SK-N-SH (cell line): ENCODE data around the gene GANC. TPM values are rescaled to one million over a fixed set of nuclear protein-coding genes. Genes with fewer than 3 reads are reported as not detected.

Experiments used
- CTCF ChIA-PET: fragments of 300-600, 350-600 bp; formaldehyde crosslinking; extraction: SDS; loops from one replicate; lab custom pipeline; 2021; lab: Yijun Ruan, JAX
- POLR2A ChIA-PET: fragments of 350-600 bp; sonication (Branson Sonifier 250); formaldehyde crosslinking; extraction: SDS; loops from one replicate; lab custom pipeline; 2020; ENCODE audit warnings: antibody characterized with exemption, inconsistent platforms; lab: Yijun Ruan, JAX
- DNase-seq: peaks from one replicate; pipeline ENCODE4 v3.0.0; 2012
- H2AFZ ChIP-seq: fragments of 200-600 bp; sonication (generic); 2 replicates; pipeline ENCODE4 v1.8.1; 2016; ENCODE audit warnings: antibody characterized with exemption, mild to moderate bottlenecking, low read depth
- H3F3A ChIP-seq: fragments of 200-600 bp; sonication (generic); replicated peaks from 2 replicates; pipeline ENCODE3; 2016; ENCODE audit warnings: antibody characterized with exemption, mild to moderate bottlenecking; ENCODE audit not compliant: insufficient read depth
- H3K27ac ChIP-seq, 2 experiments: fragments of 200-500 bp in 1 of 2; fragments of 200-600 bp in 1 of 2; sonication (Bioruptor generic) in 1 of 2; sonication (generic), shearing (Covaris generic) in 1 of 2; 2 replicates each; pipeline versions ENCODE4 v1.5.1 to v1.6.1; 2014 to 2016; ENCODE audit warnings: low read depth in 2 of 2, inconsistent platforms in 1 of 2, low read length in 1 of 2, mild to moderate bottlenecking in 1 of 2, mixed read lengths in 1 of 2
- H3K27me3 ChIP-seq: fragments of 200-600 bp; sonication (generic), shearing (Covaris generic); 2 replicates; pipeline ENCODE4 v1.6.1; 2016; ENCODE audit warnings: mixed run types; ENCODE audit not compliant: insufficient read depth
- H3K36me3 ChIP-seq, 2 experiments: fragments of 200-500 bp in 1 of 2; fragments of 200-600 bp in 1 of 2; sonication (Bioruptor generic) in 1 of 2; sonication (generic) in 1 of 2; replicated peaks in 1 of 2; 2 replicates each; pipeline versions ENCODE3 to v1.5.1; 2014 to 2016; ENCODE audit warnings: low read length in 1 of 2, mild to moderate bottlenecking in 1 of 2; ENCODE audit not compliant: insufficient read depth in 2 of 2, control insufficient read depth in 1 of 2
- H3K4me1 ChIP-seq, 2 experiments: fragments of 200-500 bp in 1 of 2; fragments of 200-600 bp in 1 of 2; sonication (Bioruptor generic) in 1 of 2; sonication (generic), shearing (Covaris generic) in 1 of 2; 2 replicates each; pipeline versions ENCODE4 v1.5.1 to v1.6.1; 2014 to 2016; ENCODE audit warnings: low read depth in 1 of 2, low read length in 1 of 2, mixed run types in 1 of 2; ENCODE audit not compliant: insufficient read depth in 2 of 2, control insufficient read depth in 1 of 2
- H3K4me2 ChIP-seq: fragments of 200-600 bp; sonication (generic), shearing (Covaris generic); 2 replicates; pipeline ENCODE4 v1.6.1; 2017; ENCODE audit warnings: mixed run types
- H3K4me3 ChIP-seq, 2 experiments: fragments of 200-500 bp in 1 of 2; fragments of 200-600 bp in 1 of 2; sonication (Bioruptor generic) in 1 of 2; sonication (generic), shearing (Covaris generic) in 1 of 2; 2 replicates each; pipeline versions ENCODE4 v1.5.1 to v1.8.1; 2014 to 2016; ENCODE audit warnings: low read depth in 2 of 2, inconsistent platforms in 1 of 2, low read length in 1 of 2, mild to moderate bottlenecking in 1 of 2, mixed read lengths in 1 of 2, moderate library complexity in 1 of 2
- H3K79me2 ChIP-seq: fragments of 200-600 bp; sonication (generic); 2 replicates; pipeline ENCODE4 v1.8.1; 2017; ENCODE audit warnings: mild to moderate bottlenecking; ENCODE audit not compliant: insufficient read depth
- H3K9ac ChIP-seq: fragments of 200-600 bp; sonication (generic); 2 replicates; pipeline ENCODE4 v1.6.1; 2017; ENCODE audit warnings: mixed run types
- H3K9me2 ChIP-seq: fragments of 200-600 bp; sonication (generic); 2 replicates; pipeline ENCODE4 v1.6.1; 2017; ENCODE audit warnings: mixed run types
- H3K9me3 ChIP-seq: fragments of 200-600 bp; sonication (generic); 2 replicates; pipeline ENCODE4 v1.6.1; 2017; ENCODE audit warnings: mixed run types, mild to moderate bottlenecking, moderate library complexity
- H4K20me1 ChIP-seq: fragments of 200-600 bp; sonication (generic); 2 replicates; pipeline ENCODE4 v1.6.1; 2017; ENCODE audit warnings: mild to moderate bottlenecking, mixed run types; ENCODE audit not compliant: insufficient read depth
- EZH2phosphoT487 ChIP-seq: fragments of 200-600 bp; sonication (generic); IDR thresholded peaks from 2 replicates; pipeline ENCODE4 v1.6.1; 2017; ENCODE audit warnings: low read depth, mixed run types, mild to moderate bottlenecking, antibody characterized with exemption, moderate library complexity, borderline replicate concordance
- MEF2A ChIP-seq: IDR thresholded peaks from 2 replicates; pipeline ENCODE4 v1.4.0; 2012; ENCODE audit warnings: low read depth, borderline replicate concordance
- MXI1 ChIP-seq: IDR thresholded peaks from 2 replicates; pipeline ENCODE4 v1.6.1; 2012; ENCODE audit warnings: mild to moderate bottlenecking, low read depth, low read length, improper control_type of control experiment
- RCOR1 ChIP-seq: fragments of 150-350 bp; IDR thresholded peaks from 2 replicates; pipeline ENCODE4 v1.6.1; 2017; ENCODE audit warnings: antibody characterized with exemption, low read length
- REST ChIP-seq: IDR thresholded peaks from 2 replicates; pipeline ENCODE4 v1.6.1; 2012; ENCODE audit warnings: mild to moderate bottlenecking, low read depth, low read length, moderate library complexity
- RFX5 ChIP-seq: IDR thresholded peaks from 2 replicates; pipeline ENCODE4 v1.6.1; 2012; ENCODE audit warnings: mild to moderate bottlenecking, improper control_type of control experiment, low read length
- TCF12 ChIP-seq: IDR thresholded peaks from 2 replicates; pipeline ENCODE4 v1.4.0; 2012
- WGBS: methylation state at CpG from one replicate; pipeline ENCODE4 v1.1.6; 2017; ENCODE audit warnings: low lambda C conversion rate; 5-methylcytosine and 5-hydroxymethylcytosine counted together
- polyA plus RNA-seq, 3 experiments: library from polyadenylated mRNA; depleted of rRNA; stranded (reverse); fragments of >200 nt; gene quantifications; 2 replicates each; pipeline ENCODE4 v1.2.3, GENCODE V29; 2012
- TF ChIP-seq, protein P1 (sequence below): IDR thresholded peaks from 2 replicates; pipeline ENCODE4; 2012
- TF ChIP-seq, protein P2 (sequence below): IDR thresholded peaks from 2 replicates; pipeline ENCODE4 v1.4.0; 2012; ENCODE audit warnings: low read depth, borderline replicate concordance

The GANC gene
- polyA plus RNA-seq, 1 of the 3 experiments (the other 2 are of a cell fraction) = 6.8 TPM

GRCh38 chr15:42373274-42373673, 100.3 kb downstream of the GANC start:
- TF ChIP-seq RCOR1 (no peak), EZH2phosphoT487 (no peak), TCF12 (no peak)
- TF ChIP-seq, protein P1, sequence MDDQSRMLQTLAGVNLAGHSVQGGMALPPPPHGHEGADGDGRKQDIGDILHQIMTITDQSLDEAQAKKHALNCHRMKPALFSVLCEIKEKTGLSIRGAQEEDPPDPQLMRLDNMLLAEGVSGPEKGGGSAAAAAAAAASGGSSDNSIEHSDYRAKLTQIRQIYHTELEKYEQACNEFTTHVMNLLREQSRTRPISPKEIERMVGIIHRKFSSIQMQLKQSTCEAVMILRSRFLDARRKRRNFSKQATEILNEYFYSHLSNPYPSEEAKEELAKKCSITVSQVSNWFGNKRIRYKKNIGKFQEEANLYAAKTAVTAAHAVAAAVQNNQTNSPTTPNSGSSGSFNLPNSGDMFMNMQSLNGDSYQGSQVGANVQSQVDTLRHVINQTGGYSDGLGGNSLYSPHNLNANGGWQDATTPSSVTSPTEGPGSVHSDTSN = no peak
- TF ChIP-seq, all 33 proteins: peak for 0

GRCh38 chr15:42373936-42374335, 100.9 kb downstream of the GANC start:
- Histone ChIP-seq H4K20me1 (no peaks in the 10 kb centered on the region), H3K36me3 (no peaks in the 10 kb centered on the region), H3K9me3 (no peaks in the 10 kb centered on the region), H3K4me2 (no peak overlapping the region), H3K9ac (no peak overlapping the region), H3K4me3 (no peak overlapping the region), H3K27me3 (no peaks in the 10 kb centered on the region), H3K9me2 (no peaks in the 10 kb centered on the region), H3K27ac (no peak overlapping the region), H3K79me2 (no peaks in the 10 kb centered on the region), H3F3A (no peaks in the 10 kb centered on the region), H2AFZ (no peak overlapping the region), H3K4me1 (no peaks in the 10 kb centered on the region)
- no peak for DNase-seq
- CTCF ChIA-PET = interaction anchor here (1.8 kb wide), 1 partner anchor 11 kb away, joined by 5 read pairs; no protein-coding TSS in a partner anchor
- POLR2A ChIA-PET = no interaction called here
- no peak for TF ChIP-seq RFX5
- no peak for TF ChIP-seq MEF2A
- TF ChIP-seq MXI1 = no peak
- no peak for TF ChIP-seq REST
- TF ChIP-seq, protein P2, sequence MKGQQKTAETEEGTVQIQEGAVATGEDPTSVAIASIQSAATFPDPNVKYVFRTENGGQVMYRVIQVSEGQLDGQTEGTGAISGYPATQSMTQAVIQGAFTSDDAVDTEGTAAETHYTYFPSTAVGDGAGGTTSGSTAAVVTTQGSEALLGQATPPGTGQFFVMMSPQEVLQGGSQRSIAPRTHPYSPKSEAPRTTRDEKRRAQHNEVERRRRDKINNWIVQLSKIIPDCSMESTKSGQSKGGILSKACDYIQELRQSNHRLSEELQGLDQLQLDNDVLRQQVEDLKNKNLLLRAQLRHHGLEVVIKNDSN = no peak
- WGBS = 82% methylated on average over 4 of the region's 4 CpGs

More at GRCh38 chr15:42373274-42373673, 100.3 kb downstream of the GANC start:
- Histone ChIP-seq H3K4me2 (no peak overlapping the region), H3K27me3 (no peaks in the 10 kb centered on the region), H4K20me1 (no peaks in the 10 kb centered on the region), H3K9me2 (no peaks in the 10 kb centered on the region), H3K9ac (no peak overlapping the region), H3K4me3 (no peak overlapping the region), H2AFZ (no peak overlapping the region), H3K9me3 (no peaks in the 10 kb centered on the region), H3K27ac (no peak overlapping the region), H3F3A (no peaks in the 10 kb centered on the region), H3K4me1 (no peaks in the 10 kb centered on the region), H3K79me2 (no peaks in the 10 kb centered on the region), H3K36me3 (no peaks in the 10 kb centered on the region)
- 100% methylated on average over 1 of the region's 1 CpG for WGBS
- ChIA-PET POLR2A (no interaction called here), CTCF (interaction anchor here (1.1 to 1.8 kb wide), 2 partner anchors 11 to 12 kb away, joined by 5 to 6 read pairs; no protein-coding TSS in a partner anchor)
- no peak for DNase-seq
